ENCODE data around the gene PDE4D.

Gene PDE4D

GRCh38 chr5:59241119-59241518 lies 652.4 kb downstream of the PDE4D start:
- H3K4me3 ChIP-seq (ENCODE audit: low read depth in 1 of 2, low read length in 2 of 2), result no peak overlapping the region
- no peak overlapping the region for H3K27ac ChIP-seq (ENCODE audit: low read depth, low read length)
- no peaks in the 10 kb centered on the region for H3K9me3 ChIP-seq (ENCODE audit: low read length)
- no peak overlapping the region for H3K9ac ChIP-seq (ENCODE audit: low read length)
- H3K27me3 ChIP-seq (ENCODE audit: control insufficient read depth in 1 of 2, insufficient read depth in 2 of 2, low read length in 2 of 2), result no peaks in the 10 kb centered on the region
- peaks cover 58% of the 10 kb centered on the region for H3K4me1 ChIP-seq (ENCODE audit: insufficient read depth, low read length)
- H3K36me3 ChIP-seq (ENCODE audit: insufficient read depth, low read length), result no peaks in the 10 kb centered on the region

DNA sequence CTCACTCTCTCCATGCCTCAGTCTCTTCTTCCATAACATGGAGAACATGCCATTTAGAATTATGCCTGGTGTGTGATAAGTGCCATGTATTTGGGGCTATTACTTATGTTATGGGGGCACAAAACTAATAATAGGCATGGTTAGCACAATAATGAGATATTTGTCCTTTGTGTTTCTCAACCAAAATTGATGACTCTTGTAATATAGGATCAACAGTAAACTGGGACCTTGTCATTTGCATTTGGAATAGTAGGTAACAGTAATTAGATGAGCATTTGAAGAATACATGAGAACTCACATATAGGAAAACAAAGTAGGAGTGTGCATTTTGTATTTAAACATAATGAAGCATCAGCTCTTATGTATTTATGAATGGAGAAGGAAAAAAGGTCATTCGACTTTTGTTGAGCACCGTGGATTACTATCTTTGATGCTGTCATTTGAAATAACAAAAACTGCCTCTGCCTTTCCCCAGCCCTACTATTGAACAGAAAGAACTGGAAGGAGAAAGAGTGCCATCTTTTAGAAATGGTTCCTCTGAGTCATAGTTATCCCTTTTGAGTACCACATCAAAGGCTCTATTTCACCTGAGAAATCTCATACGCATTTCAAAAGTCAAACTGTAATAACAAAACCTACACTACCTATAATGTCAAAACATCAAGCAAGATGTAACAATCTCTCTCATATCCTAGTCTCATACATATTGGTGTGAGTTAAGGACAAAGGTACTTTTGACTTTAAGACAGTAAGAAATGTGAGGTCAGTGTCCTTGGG lies 655.2 kb downstream of the PDE4D start:
- Histone ChIP-seq H3K4me3 (ENCODE audit: low read depth in 1 of 2, low read length in 2 of 2) (no peak overlapping the region), H3K27ac (ENCODE audit: low read depth, low read length) (no peak overlapping the region), H3K36me3 (ENCODE audit: insufficient read depth, low read length) (no peaks in the 10 kb centered on the region), H3K9me3 (ENCODE audit: low read length) (no peaks in the 10 kb centered on the region), H3K4me1 (ENCODE audit: insufficient read depth, low read length) (peaks cover 60% of the 10 kb centered on the region), H3K27me3 (ENCODE audit: control insufficient read depth in 1 of 2, insufficient read depth in 2 of 2, low read length in 2 of 2) (no peaks in the 10 kb centered on the region), H3K9ac (ENCODE audit: low read length) (no peak overlapping the region)

- peaks cover 50% of the 10 kb centered on the region for H3K4me1 ChIP-seq (ENCODE audit: insufficient read depth, low read length)
- no peaks in the 10 kb centered on the region for H3K27me3 ChIP-seq (ENCODE audit: control insufficient read depth in 1 of 2, insufficient read depth in 2 of 2, low read length in 2 of 2)
- H3K36me3 ChIP-seq (ENCODE audit: insufficient read depth, low read length), result no peaks in the 10 kb centered on the region
- no peak overlapping the region for H3K27ac ChIP-seq (ENCODE audit: low read depth, low read length)
- no peaks in the 10 kb centered on the region for H3K9me3 ChIP-seq (ENCODE audit: low read length)
- H3K9ac ChIP-seq (ENCODE audit: low read length), result no peak overlapping the region
- no peak overlapping the region for H3K4me3 ChIP-seq (ENCODE audit: low read depth in 1 of 2, low read length in 2 of 2)
Observed at GRCh38 chr5:59236986-59237385, 656.5 kb downstream of the PDE4D start.

DNA sequence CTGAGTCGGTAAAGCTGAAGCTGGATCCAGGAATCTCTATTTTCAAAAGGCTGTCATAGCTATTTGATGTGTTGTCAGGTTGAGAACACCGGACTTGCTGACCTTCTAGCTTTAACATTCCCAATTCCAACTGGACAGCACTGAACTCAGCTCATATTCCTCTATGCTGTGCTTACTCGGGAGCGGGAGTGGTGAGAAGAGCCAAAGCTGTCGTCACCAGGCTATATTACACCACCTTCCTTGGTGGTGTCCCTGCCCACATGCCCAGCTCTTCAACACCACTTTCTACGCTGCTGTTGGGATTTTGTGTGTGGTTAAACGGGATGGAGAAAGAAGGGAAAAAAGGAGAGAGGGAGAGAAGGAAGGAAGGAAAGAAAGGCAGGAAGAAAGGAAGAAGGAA lies 657.1 kb downstream of the PDE4D start:
- no peaks in the 10 kb centered on the region for H3K9me3 ChIP-seq (ENCODE audit: low read length)
- no peaks in the 10 kb centered on the region for H3K36me3 ChIP-seq (ENCODE audit: insufficient read depth, low read length)
- no peaks in the 10 kb centered on the region for H3K27me3 ChIP-seq (ENCODE audit: control insufficient read depth in 1 of 2, insufficient read depth in 2 of 2, low read length in 2 of 2)
- H3K4me1 ChIP-seq (ENCODE audit: insufficient read depth, low read length), result peaks cover 44% of the 10 kb centered on the region
- no peak overlapping the region for H3K4me3 ChIP-seq (ENCODE audit: low read depth in 1 of 2, low read length in 2 of 2)
- H3K9ac ChIP-seq (ENCODE audit: low read length), result no peak overlapping the region
- H3K27ac ChIP-seq (ENCODE audit: low read depth, low read length), result no peak overlapping the region

- Histone ChIP-seq H3K36me3 (ENCODE audit: insufficient read depth, low read length) (no peaks in the 10 kb centered on the region), H3K9me3 (ENCODE audit: low read length) (no peaks in the 10 kb centered on the region), H3K9ac (ENCODE audit: low read length) (no peak overlapping the region), H3K27ac (ENCODE audit: low read depth, low read length) (no peak overlapping the region), H3K4me1 (ENCODE audit: insufficient read depth, low read length) (peaks cover 24% of the 10 kb centered on the region), H3K4me3 (ENCODE audit: low read depth in 1 of 2, low read length in 2 of 2) (no peak overlapping the region), H3K27me3 (ENCODE audit: control insufficient read depth in 1 of 2, insufficient read depth in 2 of 2, low read length in 2 of 2) (no peaks in the 10 kb centered on the region)
Observed at GRCh38 chr5:59234236-59234635, 659.3 kb downstream of the PDE4D start.

- H3K9me3 ChIP-seq (ENCODE audit: low read length), result no peaks in the 10 kb centered on the region
- no peak overlapping the region for H3K4me3 ChIP-seq (ENCODE audit: low read depth in 1 of 2, low read length in 2 of 2)
- no peaks in the 10 kb centered on the region for H3K36me3 ChIP-seq (ENCODE audit: insufficient read depth, low read length)
- no peak overlapping the region for H3K9ac ChIP-seq (ENCODE audit: low read length)
- H3K4me1 ChIP-seq (ENCODE audit: insufficient read depth, low read length), result peaks cover 20% of the 10 kb centered on the region
- H3K27ac ChIP-seq (ENCODE audit: low read depth, low read length), result no peak overlapping the region
- H3K27me3 ChIP-seq (ENCODE audit: control insufficient read depth in 1 of 2, insufficient read depth in 2 of 2, low read length in 2 of 2), result no peaks in the 10 kb centered on the region
Observed at GRCh38 chr5:59231221-59231931, 662.1 kb downstream of the PDE4D start.

GRCh38 chr5:59222687-59223511 lies 670.6 kb downstream of the PDE4D start:
- Histone ChIP-seq H3K27ac (ENCODE audit: low read depth, low read length) (peak overlapping the region; percentile 22), H3K4me1 (ENCODE audit: insufficient read depth, low read length) (peaks cover 36% of the 10 kb centered on the region), H3K9me3 (ENCODE audit: low read length) (no peaks in the 10 kb centered on the region), H3K27me3 (ENCODE audit: control insufficient read depth in 1 of 2, insufficient read depth in 2 of 2, low read length in 2 of 2) (no peaks in the 10 kb centered on the region), H3K36me3 (ENCODE audit: insufficient read depth, low read length) (no peaks in the 10 kb centered on the region), H3K9ac (ENCODE audit: low read length) (no peak overlapping the region), H3K4me3 (ENCODE audit: low read depth in 1 of 2, low read length in 2 of 2) (no peak overlapping the region)

- Histone ChIP-seq H3K27me3 (ENCODE audit: control insufficient read depth in 1 of 2, insufficient read depth in 2 of 2, low read length in 2 of 2) (no peaks in the 10 kb centered on the region), H3K27ac (ENCODE audit: low read depth, low read length) (no peak overlapping the region), H3K4me3 (ENCODE audit: low read depth in 1 of 2, low read length in 2 of 2) (no peak overlapping the region), H3K9me3 (ENCODE audit: low read length) (no peaks in the 10 kb centered on the region), H3K9ac (ENCODE audit: low read length) (no peak overlapping the region), H3K4me1 (ENCODE audit: insufficient read depth, low read length) (peaks cover 33% of the 10 kb centered on the region), H3K36me3 (ENCODE audit: insufficient read depth, low read length) (no peaks in the 10 kb centered on the region)
Observed at GRCh38 chr5:59221769-59222168, 671.8 kb downstream of the PDE4D start.

DNA sequence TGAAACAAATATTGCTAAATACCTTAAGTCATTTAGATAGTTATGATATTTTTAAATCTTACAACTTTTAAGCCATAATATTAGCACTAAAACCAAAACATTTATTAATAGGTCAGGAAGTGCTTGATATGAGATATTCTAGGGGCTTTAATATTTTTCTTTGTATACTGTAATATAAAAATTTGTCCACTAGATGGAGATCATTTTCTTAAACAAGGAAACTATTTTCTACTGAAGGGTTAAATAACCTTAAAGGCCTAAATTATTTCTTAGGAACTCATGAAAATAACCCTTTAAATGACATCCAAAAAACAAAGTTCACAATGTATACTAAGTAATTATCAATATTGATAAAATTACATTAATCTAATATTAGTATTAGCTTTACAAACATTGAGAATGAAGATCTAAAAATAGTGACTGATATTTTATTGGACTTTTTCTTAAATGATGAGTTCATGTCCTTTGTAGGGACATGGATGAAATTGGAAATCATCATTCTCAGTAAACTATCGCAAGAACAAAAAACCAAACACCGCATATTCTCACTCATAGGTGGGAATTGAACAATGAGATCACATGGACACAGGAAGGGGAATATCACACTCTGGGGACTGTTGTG lies 675.0 kb downstream of the PDE4D start:
- Histone ChIP-seq H3K9me3 (ENCODE audit: low read length) (no peaks in the 10 kb centered on the region), H3K9ac (ENCODE audit: low read length) (no peak overlapping the region), H3K4me3 (ENCODE audit: low read depth in 1 of 2, low read length in 2 of 2) (no peak overlapping the region), H3K27me3 (ENCODE audit: control insufficient read depth in 1 of 2, insufficient read depth in 2 of 2, low read length in 2 of 2) (no peaks in the 10 kb centered on the region), H3K36me3 (ENCODE audit: insufficient read depth, low read length) (peaks cover 12% of the 10 kb centered on the region), H3K27ac (ENCODE audit: low read depth, low read length) (no peak overlapping the region), H3K4me1 (ENCODE audit: insufficient read depth, low read length) (peaks cover 37% of the 10 kb centered on the region)

- Histone ChIP-seq H3K27ac (ENCODE audit: low read depth, low read length) (no peak overlapping the region), H3K4me1 (ENCODE audit: insufficient read depth, low read length) (peaks cover 20% of the 10 kb centered on the region), H3K4me3 (ENCODE audit: low read depth in 1 of 2, low read length in 2 of 2) (no peak overlapping the region), H3K27me3 (ENCODE audit: control insufficient read depth in 1 of 2, insufficient read depth in 2 of 2, low read length in 2 of 2) (no peaks in the 10 kb centered on the region), H3K9ac (ENCODE audit: low read length) (no peak overlapping the region), H3K36me3 (ENCODE audit: insufficient read depth, low read length) (peaks cover 19% of the 10 kb centered on the region), H3K9me3 (ENCODE audit: low read length) (no peaks in the 10 kb centered on the region)
Observed at GRCh38 chr5:59216841-59217240, 676.7 kb downstream of the PDE4D start.

- no peak overlapping the region for H3K4me3 ChIP-seq (ENCODE audit: low read depth in 1 of 2, low read length in 2 of 2)
- peaks cover 31% of the 10 kb centered on the region for H3K4me1 ChIP-seq (ENCODE audit: insufficient read depth, low read length)
- H3K27me3 ChIP-seq (ENCODE audit: control insufficient read depth in 1 of 2, insufficient read depth in 2 of 2, low read length in 2 of 2), result no peaks in the 10 kb centered on the region
- no peak overlapping the region for H3K9ac ChIP-seq (ENCODE audit: low read length)
- no peaks in the 10 kb centered on the region for H3K9me3 ChIP-seq (ENCODE audit: low read length)
- H3K36me3 ChIP-seq (ENCODE audit: insufficient read depth, low read length), result peaks cover 19% of the 10 kb centered on the region
- H3K27ac ChIP-seq (ENCODE audit: low read depth, low read length), result no peak overlapping the region
Observed at GRCh38 chr5:59212596-59212995, 680.9 kb downstream of the PDE4D start.

Measured in muscle layer of colon (tissue), 2 donors.